ENCODE results near the gene ITFG2. TPM values are rescaled to one million over a fixed set of nuclear protein-coding genes. Genes with fewer than 3 reads are reported as not detected.
"Not testable (repeated sequence)": the region's sequence is repeated elsewhere in the genome, so short reads cannot be mapped to it uniquely, and the experiment has no call there.

Gene ITFG2
- total RNA-seq, 3 donors from 2014 or later (not counting 1 experiment from before 2014, with no cell fraction given) = 58.6 to 72.0 (median 59.9) TPM

- 96% methylated on average over 9 of the region's 9 CpGs for WGBS (ENCODE audit: insufficient coverage)
- no peaks in the 10 kb centered on the region for H3K4me1 Mint-ChIP-seq
These were observed 51.7 kb downstream of the ITFG2 start for GRCh38 chr12:2864198-2864597.

GRCh38 chr12:2868986-2869632 is 56.6 kb downstream of the ITFG2 start:
- H3K36me3 Mint-ChIP-seq; H3K4me1 Mint-ChIP-seq; H3K9me3 Mint-ChIP-seq; H3K36me3 ChIP-seq (ENCODE audit: control insufficient read depth, insufficient read depth, low read length); DNase-seq; H3K27ac ChIP-seq (ENCODE audit: low read length); H3K27me3 Mint-ChIP-seq (ENCODE audit: low read depth in 2 of 2); ATAC-seq; H3K4me3 Mint-ChIP-seq; H3K27ac Mint-ChIP-seq; H3K9me3 ChIP-seq (ENCODE audit: control insufficient read depth, insufficient read depth, low read length); H3K4me3 ChIP-seq (ENCODE audit: low read length); intact Hi-C loops (cut with micrococcal nuclease); H3K27me3 ChIP-seq (ENCODE audit: control insufficient read depth, insufficient read depth, low read length); H3K4me1 ChIP-seq (ENCODE audit: control insufficient read depth, insufficient read depth, low read length): not testable (repeated sequence)
- 94% methylated on average over 9 of the region's 9 CpGs for WGBS (ENCODE audit: insufficient coverage)

More at GRCh38 chr12:2864198-2864597, 51.7 kb downstream of the ITFG2 start:
- H3K27me3 ChIP-seq (ENCODE audit: control insufficient read depth, insufficient read depth, low read length) = no peaks in the 10 kb centered on the region
- no peak overlapping the region for H3K4me3 ChIP-seq (ENCODE audit: low read length)
- H3K4me1 ChIP-seq (ENCODE audit: control insufficient read depth, insufficient read depth, low read length) = no peaks in the 10 kb centered on the region
- DNase-seq (no peak), ATAC-seq (no peak)
- no peaks in the 10 kb centered on the region for H3K9me3 Mint-ChIP-seq
- no peaks in the 10 kb centered on the region for H3K36me3 ChIP-seq (ENCODE audit: control insufficient read depth, insufficient read depth, low read length)
- H3K36me3 Mint-ChIP-seq = no peaks in the 10 kb centered on the region
- H3K27me3 Mint-ChIP-seq (ENCODE audit: low read depth in 2 of 2) = no peaks in the 10 kb centered on the region
- no peak for TF ChIP-seq CTCF (IDR thresholded peaks at IDR 0.05)
- no peak overlapping the region for H3K4me3 Mint-ChIP-seq
- no peak overlapping the region for H3K27ac Mint-ChIP-seq
- H3K9me3 ChIP-seq (ENCODE audit: control insufficient read depth, insufficient read depth, low read length) = no peaks in the 10 kb centered on the region
- intact Hi-C loops (cut with micrococcal nuclease) = no loop called here
- H3K27ac ChIP-seq (ENCODE audit: low read length) = no peak overlapping the region

Other genes starting within 250 kb of the ITFG2 start
- gene FKBP4, start 17.7 kb upstream of the ITFG2 start, total RNA-seq = 10 to 100 TPM; 28.1 to 43.0 (median 29.6) TPM
- gene NRIP2, start 22.4 kb downstream of the ITFG2 start, total RNA-seq = not detected
- not detected for gene TEX52, start 44.4 kb downstream of the ITFG2 start, total RNA-seq
- gene FOXM1, start 64.5 kb downstream of the ITFG2 start, total RNA-seq = 1 to 10 TPM; 1.8 to 3.6 (median 2.6) TPM
- 10 to 100 TPM in 1 of 3 donors, 1 to 10 TPM in 2; 9.2 to 13.6 (median 9.4) TPM for gene RHNO1, start 64.6 kb downstream of the ITFG2 start, total RNA-seq
- gene TULP3, start 78.2 kb downstream of the ITFG2 start, total RNA-seq = 1 to 10 TPM; 5.1 to 8.7 (median 6.2) TPM
- gene TEAD4, start 146.7 kb downstream of the ITFG2 start, total RNA-seq = not detected

All from natural killer cell (primary cell).